Psoas muscle (tissue), 8 donors: ENCODE results near the gene BRMS1L. TPM values are rescaled to one million over a fixed set of nuclear protein-coding genes. Genes with fewer than 3 reads are reported as not detected.

ENCODE experiments used
- ATAC-seq, 4 donors: fragments of 200-7000 bp; cut with Tn5 transposase; one replicate each; pipeline ENCODE4 v1.9.1; 2020; ENCODE audit warnings: moderate library complexity in 3 of 4, mild to moderate bottlenecking in 2 of 4
- DNase-seq, 2 donors: peaks; one replicate each; pipeline ENCODE4 v3.0.0-alpha.2; 2020
- H3K27ac ChIP-seq: fragments of 200-600 bp; one replicate; pipeline ENCODE4 v1.8.0; 2022
- H3K27me3 ChIP-seq, 3 donors: fragments of 200-600 bp in 1 of 3; one replicate each; pipeline versions ENCODE4 v1.6.1 to v1.8.0; 2013 to 2022; ENCODE audit warnings: low read length in 2 of 3, mild to moderate bottlenecking in 2 of 3, moderate library complexity in 1 of 3; ENCODE audit not compliant: insufficient read depth in 3 of 3
- H3K36me3 ChIP-seq, 2 donors: fragments of 200-600 bp in 1 of 2; one replicate each; pipeline versions ENCODE4 v1.6.1 to v1.8.0; 2013 to 2022; ENCODE audit warnings: low read depth in 1 of 2, mild to moderate bottlenecking in 1 of 2, moderate library complexity in 1 of 2; ENCODE audit not compliant: insufficient read depth in 1 of 2
- H3K4me1 ChIP-seq: fragments of 200-600 bp; one replicate; pipeline ENCODE4 v1.8.0; 2022
- H3K4me3 ChIP-seq: fragments of 200-600 bp; one replicate; pipeline ENCODE4 v1.8.0; 2022; ENCODE audit warnings: mild to moderate bottlenecking
- H3K9me3 ChIP-seq: fragments of 200-600 bp; one replicate; pipeline ENCODE4 v1.8.0; 2022
- CTCF ChIP-seq: fragments of 200-600 bp; IDR thresholded peaks from one replicate; pipeline ENCODE4 v1.8.0; 2022; ENCODE audit warnings: antibody characterized with exemption
- WGBS, 3 donors: extraction: QIAGEN DNeasy Blood & Tissue Kit; methylation state at CpG; one replicate each; pipeline versions ENCODE4 v1.1.6 to v1.1.7; 2013; 5-methylcytosine and 5-hydroxymethylcytosine counted together
- intact Hi-C, 2 donors: fragments of 100-400 bp; cut with DNase I; formaldehyde crosslinking; loops; one replicate each; pipeline versions ENCODE4 v1.11.0 to v1.14.2; 2022
- polyA plus RNA-seq, 3 donors: library from polyadenylated mRNA; stranded (reverse); fragments of 200-250 nt; gene quantifications; one replicate each; pipeline ENCODE4 v1.2.3, GENCODE V29; 2013
- total RNA-seq, 4 donors: library from RNA; stranded (reverse); fragmentation: NEBNext Ultra II Directional in 2 of 4; extraction: Animal tissue kit (Norgen Biotek cat#: 25700) in 2 of 4; gene quantifications; one replicate each; pipeline versions ENCODE4 v1.2.1 to v1.2.4, GENCODE V29; 2021 to 2023
- donor health status: healthy with polysubstance abuse.
- donor health status: DM: no; HTN: no; CAD: no; lungs with moderate emphysema.
- donor health status: Bipolar disorder and iron deficiency.
- donor health status: healthy.
- donor health status: DM: yes; HTN: yes; CAD: no.
- donor health status: DM: no; HTN: no; CAD: no.
- donor health status: DM: no; HTN: no; CAD: no.
- donor health status: DM: yes; HTN: yes; CAD: no.

The BRMS1L gene
- total and polyA plus RNA-seq, 7 donors, result 5.3 to 15.9 (median 9.5) TPM

GRCh38 chr14:35915185-35915584 is 89.0 kb downstream of the BRMS1L start:
- H3K27ac ChIP-seq, result no peak overlapping the region
- intact Hi-C loops, result no loop called here

GRCh38 chr14:35915775-35916174 is 89.6 kb downstream of the BRMS1L start:
- no peak for TF ChIP-seq CTCF
- no peak for DNase-seq
- no peak for ATAC-seq
- H3K27ac ChIP-seq, result no peak overlapping the region
- no peaks in the 10 kb centered on the region for H3K9me3 ChIP-seq
- no peaks in the 10 kb centered on the region for H3K27me3 ChIP-seq
- H3K4me3 ChIP-seq, result no peak overlapping the region
- H3K36me3 ChIP-seq, result no peaks in the 10 kb centered on the region
- intact Hi-C loops, result no loop called here
- no peaks in the 10 kb centered on the region for H3K4me1 ChIP-seq
- 68 to 74% (median 69%) methylated on average over 1 of the region's 1 CpG for WGBS, 3 donors

More at GRCh38 chr14:35915185-35915584, 89.0 kb downstream of the BRMS1L start:
- no peak for TF ChIP-seq CTCF
- 81 to 85% (median 82%) methylated on average over 4 of the region's 4 CpGs for WGBS, 3 donors
- no peak for ATAC-seq
- Histone ChIP-seq H3K36me3 (no peaks in the 10 kb centered on the region), H3K27me3 (no peaks in the 10 kb centered on the region), H3K9me3 (no peaks in the 10 kb centered on the region), H3K4me3 (no peak overlapping the region), H3K4me1 (no peaks in the 10 kb centered on the region)
- DNase-seq, result no peak

Other genes starting within 250 kb of the BRMS1L start
- gene RALGAPA1, start 17.0 kb upstream of the BRMS1L start, total RNA-seq, result 10 to 100 TPM; 28.0 to 40.1 (median 35.2) TPM
- 10 to 100 TPM in 1 of 3 donors, 1 to 10 TPM in 2; 4.3 to 12.7 (median 8.7) TPM for gene RALGAPA1, start 17.0 kb upstream of the BRMS1L start, polyA plus RNA-seq